ENCODE results near the gene PTPRE.

Gene PTPRE

GRCh38 chr10:128080231-128080630 is 173.3 kb downstream of the PTPRE start:
- DNase-seq (ENCODE audit: low read depth, low spot score), result no peak
- in situ Hi-C loops (cut with HindIII; ENCODE audit: low sequenced_read_pairs), result no loop called here
- H3K4me3 ChIP-seq (ENCODE audit: low read depth, low read length), result no peak overlapping the region
- TF ChIP-seq CTCF (IDR thresholded peaks at IDR 0.05; ENCODE audit: low read depth, low read length), result no peak

GRCh38 chr10:128080641-128081040 is 173.7 kb downstream of the PTPRE start:
- in situ Hi-C loops (cut with HindIII; ENCODE audit: low sequenced_read_pairs), result no loop called here
- no peak for TF ChIP-seq CTCF (IDR thresholded peaks at IDR 0.05; ENCODE audit: low read depth, low read length)
- no peak overlapping the region for H3K4me3 ChIP-seq (ENCODE audit: low read depth, low read length)
- DNase-seq (ENCODE audit: low read depth, low spot score), result no peak

- in situ Hi-C loops (cut with HindIII; ENCODE audit: low sequenced_read_pairs), result no loop called here
These were observed 174.3 kb downstream of the PTPRE start for GRCh38 chr10:128081222-128081621.

GRCh38 chr10:128081720-128082119 is 174.8 kb downstream of the PTPRE start:
- in situ Hi-C loops (cut with HindIII; ENCODE audit: low sequenced_read_pairs), result no loop called here
- TF ChIP-seq CTCF (IDR thresholded peaks at IDR 0.05; ENCODE audit: low read depth, low read length), result no peak
- no peak overlapping the region for H3K4me3 ChIP-seq (ENCODE audit: low read depth, low read length)
- no peak for DNase-seq (ENCODE audit: low read depth, low spot score)

More at GRCh38 chr10:128081222-128081621, 174.3 kb downstream of the PTPRE start:
- DNase-seq (ENCODE audit: low read depth, low spot score), result no peak
- no peak for TF ChIP-seq CTCF (IDR thresholded peaks at IDR 0.05; ENCODE audit: low read depth, low read length)
- H3K4me3 ChIP-seq (ENCODE audit: low read depth, low read length), result no peak overlapping the region

GRCh38 chr10:128083191-128083895 is 176.4 kb downstream of the PTPRE start:
- H3K4me3 ChIP-seq (ENCODE audit: low read depth, low read length), result no peak overlapping the region
- no peak for DNase-seq (ENCODE audit: low read depth, low spot score)
- TF ChIP-seq CTCF (IDR thresholded peaks at IDR 0.05; ENCODE audit: low read depth, low read length), result no peak
- in situ Hi-C loops (cut with HindIII; ENCODE audit: low sequenced_read_pairs), result no loop called here

- DNase-seq (ENCODE audit: low read depth, low spot score), result no peak
- TF ChIP-seq CTCF (IDR thresholded peaks at IDR 0.05; ENCODE audit: low read depth, low read length), result no peak
- in situ Hi-C loops (cut with HindIII; ENCODE audit: low sequenced_read_pairs), result no loop called here
- no peak overlapping the region for H3K4me3 ChIP-seq (ENCODE audit: low read depth, low read length)
These were observed 177.5 kb downstream of the PTPRE start for GRCh38 chr10:128084364-128084763.
